Neural progenitor cell (in vitro differentiated cells): ENCODE measurements around the gene SLC44A1. TPM values are rescaled to one million over a fixed set of nuclear protein-coding genes. Genes with fewer than 3 reads are reported as not detected.

ENCODE experiments used
- DNase-seq: peaks from one replicate; pipeline ENCODE4 v3.0.0-alpha.2; 2016; ENCODE audit warnings: low spot score
- H2AFZ ChIP-seq: fragments of 200-600 bp; sonication (generic); replicated peaks from 2 replicates; pipeline ENCODE4 v1.6.1; 2016; ENCODE audit warnings: antibody characterized with exemption
- H3F3A ChIP-seq: fragments of 200-600 bp; sonication (generic); 2 replicates; pipeline ENCODE4 v1.6.1; 2016; ENCODE audit warnings: antibody characterized with exemption, low read depth
- H3K27ac ChIP-seq: fragments of 200-600 bp; sonication (generic); 2 replicates; pipeline ENCODE4 v1.5.1; 2016; ENCODE audit warnings: mild to moderate bottlenecking
- H3K27me3 ChIP-seq: fragments of 200-600 bp; sonication (generic); 2 replicates; pipeline ENCODE4 v1.6.1; 2016; ENCODE audit warnings: mild to moderate bottlenecking, moderate library complexity
- H3K36me3 ChIP-seq: fragments of 200-600 bp; sonication (generic); 2 replicates; pipeline ENCODE4 v1.5.1; 2016
- H3K4me1 ChIP-seq: fragments of 200-600 bp; sonication (generic); 2 replicates; pipeline ENCODE4 v1.6.1; 2016; ENCODE audit warnings: mixed run types
- H3K4me2 ChIP-seq: fragments of 200-600 bp; sonication (generic); 2 replicates; pipeline ENCODE4 v1.6.1; 2016
- H3K4me3 ChIP-seq: fragments of 200-600 bp; sonication (generic); 2 replicates; pipeline ENCODE4 v1.5.1; 2016
- H3K79me2 ChIP-seq: fragments of 200-600 bp; sonication (generic); 2 replicates; pipeline ENCODE4 v1.6.1; 2016; ENCODE audit warnings: low read depth
- H3K9ac ChIP-seq: fragments of 200-600 bp; sonication (generic); 2 replicates; pipeline ENCODE4 v1.6.1; 2016
- H3K9me3 ChIP-seq: fragments of 200-600 bp; sonication (generic); 2 replicates; pipeline ENCODE4 v1.5.1; 2016; ENCODE audit warnings: low read depth
- H4K20me1 ChIP-seq: fragments of 200-600 bp; sonication (generic); 2 replicates; pipeline ENCODE4 v1.6.1; 2016; ENCODE audit warnings: low read depth
- H3K27ac Mint-ChIP-seq: 3 replicates; pipeline ENCODE4 v1.8.0; 2021; ENCODE audit warnings: mixed read lengths
- H3K27me3 Mint-ChIP-seq: 2 replicates; pipeline ENCODE4 v1.8.0; 2022; ENCODE audit warnings: low read depth, mild to moderate bottlenecking, inconsistent platforms, moderate library complexity, mixed read lengths; ENCODE audit not compliant: insufficient read depth
- H3K36me3 Mint-ChIP-seq: 3 replicates; pipeline ENCODE4 v1.8.0; 2021; ENCODE audit warnings: mixed read lengths
- H3K4me1 Mint-ChIP-seq: 3 replicates; pipeline ENCODE4 v1.8.0; 2021; ENCODE audit warnings: mixed read lengths
- H3K4me3 Mint-ChIP-seq: 3 replicates; pipeline ENCODE4 v1.8.0; 2021; ENCODE audit warnings: mild to moderate bottlenecking, moderate library complexity, mixed read lengths
- H3K9me3 Mint-ChIP-seq: 3 replicates; pipeline ENCODE4 v1.8.0; 2020; ENCODE audit warnings: mixed read lengths
- CTCF ChIP-seq: fragments of 200-600 bp; sonication (generic); IDR thresholded peaks from 2 replicates; pipeline ENCODE4 v1.5.1; 2017; ENCODE audit warnings: antibody characterized with exemption, mild to moderate bottlenecking
- EZH2 ChIP-seq: fragments of 200-600 bp; sonication (generic); IDR thresholded peaks from 2 replicates; pipeline ENCODE4 v1.6.1; 2017; ENCODE audit warnings: antibody characterized with exemption, mild to moderate bottlenecking, moderate library complexity
- EZH2phosphoT487 ChIP-seq: fragments of 200-600 bp; sonication (generic); IDR thresholded peaks from 2 replicates; pipeline ENCODE4 v1.6.1; 2017; ENCODE audit warnings: antibody characterized with exemption
- total RNA-seq: library from RNA; depleted of rRNA; stranded (reverse); fragments of >200 nt; gene quantifications from 2 replicates; pipeline ENCODE4 v1.2.3, GENCODE V29; 2015; ENCODE audit warnings: low replicate concordance

The SLC44A1 gene
- total RNA-seq, 1 donor from 2014 or later = 41.4 TPM

- no peaks in the 10 kb centered on the region for H3K36me3 ChIP-seq
- no peak overlapping the region for H3K4me3 Mint-ChIP-seq
- H3K9me3 ChIP-seq = no peaks in the 10 kb centered on the region
- no peak for DNase-seq
- no peak for TF ChIP-seq EZH2
- no peak for TF ChIP-seq CTCF
- TF ChIP-seq EZH2phosphoT487 = no peak
- H3K27me3 ChIP-seq = no peaks in the 10 kb centered on the region
- no peak overlapping the region for H2AFZ ChIP-seq
- no peak overlapping the region for H3K4me2 ChIP-seq
- H3K27ac Mint-ChIP-seq = no peak overlapping the region
- H3K27me3 Mint-ChIP-seq = no peaks in the 10 kb centered on the region
- peaks cover 23% of the 10 kb centered on the region for H3K4me1 ChIP-seq
- H3K4me1 Mint-ChIP-seq = peaks cover 4% of the 10 kb centered on the region
- no peak overlapping the region for H3K9ac ChIP-seq
- peaks cover 14% of the 10 kb centered on the region for H3F3A ChIP-seq
- H3K36me3 Mint-ChIP-seq = no peaks in the 10 kb centered on the region
- peaks cover 34% of the 10 kb centered on the region for H4K20me1 ChIP-seq
- no peaks in the 10 kb centered on the region for H3K9me3 Mint-ChIP-seq
- peaks cover 75% of the 10 kb centered on the region for H3K79me2 ChIP-seq
- H3K4me3 ChIP-seq = no peak overlapping the region
- H3K27ac ChIP-seq = no peak overlapping the region
Measured at GRCh38 chr9:105269593-105269992, 25.1 kb downstream of the SLC44A1 start.

GRCh38 chr9:105270711-105271110 lies 26.3 kb downstream of the SLC44A1 start:
- H3F3A ChIP-seq = peaks cover 14% of the 10 kb centered on the region
- H3K4me3 Mint-ChIP-seq = no peak overlapping the region
- H3K27ac ChIP-seq = peak overlapping the region; percentile 83
- no peak overlapping the region for H3K27ac Mint-ChIP-seq
- H3K9me3 Mint-ChIP-seq = no peaks in the 10 kb centered on the region
- peak; percentile 50 for DNase-seq
- peaks cover 68% of the 10 kb centered on the region for H3K79me2 ChIP-seq
- H3K9me3 ChIP-seq = no peaks in the 10 kb centered on the region
- H3K4me3 ChIP-seq = no peak overlapping the region
- H3K36me3 Mint-ChIP-seq = no peaks in the 10 kb centered on the region
- TF ChIP-seq EZH2 (no peak), EZH2phosphoT487 (no peak), CTCF (no peak)
- H3K27me3 Mint-ChIP-seq = no peaks in the 10 kb centered on the region
- H3K27me3 ChIP-seq = no peaks in the 10 kb centered on the region
- H3K36me3 ChIP-seq = no peaks in the 10 kb centered on the region
- H4K20me1 ChIP-seq = peaks cover 34% of the 10 kb centered on the region
- peaks cover 4% of the 10 kb centered on the region for H3K4me1 Mint-ChIP-seq
- H3K4me1 ChIP-seq = peaks cover 23% of the 10 kb centered on the region
- H3K4me2 ChIP-seq = peak overlapping the region; percentile 43
- H3K9ac ChIP-seq = no peak overlapping the region
- H2AFZ ChIP-seq = no peak overlapping the region

- H3K79me2 ChIP-seq = peaks cover 44% of the 10 kb centered on the region
- H3K4me2 ChIP-seq = no peak overlapping the region
- no peaks in the 10 kb centered on the region for H3K27me3 ChIP-seq
- H2AFZ ChIP-seq = no peak overlapping the region
- H4K20me1 ChIP-seq = peaks cover 34% of the 10 kb centered on the region
- H3K36me3 Mint-ChIP-seq = no peaks in the 10 kb centered on the region
- DNase-seq = no peak
- H3K9ac ChIP-seq = no peak overlapping the region
- no peak overlapping the region for H3K4me3 ChIP-seq
- no peak for TF ChIP-seq EZH2phosphoT487
- TF ChIP-seq CTCF = no peak
- no peak for TF ChIP-seq EZH2
- peaks cover 4% of the 10 kb centered on the region for H3K4me1 Mint-ChIP-seq
- no peaks in the 10 kb centered on the region for H3K27me3 Mint-ChIP-seq
- no peaks in the 10 kb centered on the region for H3K9me3 Mint-ChIP-seq
- peaks cover 23% of the 10 kb centered on the region for H3K4me1 ChIP-seq
- H3K9me3 ChIP-seq = no peaks in the 10 kb centered on the region
- H3F3A ChIP-seq = peaks cover 14% of the 10 kb centered on the region
- no peak overlapping the region for H3K27ac ChIP-seq
- H3K27ac Mint-ChIP-seq = no peak overlapping the region
- no peak overlapping the region for H3K4me3 Mint-ChIP-seq
- no peaks in the 10 kb centered on the region for H3K36me3 ChIP-seq
Measured at GRCh38 chr9:105273731-105274130, 29.3 kb downstream of the SLC44A1 start.
